ENCODE results near the gene TSEN54.
"Not testable (repeated sequence)": the region's sequence is repeated elsewhere in the genome, so short reads cannot be mapped to it uniquely, and the experiment has no call there.

The TSEN54 gene

DNA sequence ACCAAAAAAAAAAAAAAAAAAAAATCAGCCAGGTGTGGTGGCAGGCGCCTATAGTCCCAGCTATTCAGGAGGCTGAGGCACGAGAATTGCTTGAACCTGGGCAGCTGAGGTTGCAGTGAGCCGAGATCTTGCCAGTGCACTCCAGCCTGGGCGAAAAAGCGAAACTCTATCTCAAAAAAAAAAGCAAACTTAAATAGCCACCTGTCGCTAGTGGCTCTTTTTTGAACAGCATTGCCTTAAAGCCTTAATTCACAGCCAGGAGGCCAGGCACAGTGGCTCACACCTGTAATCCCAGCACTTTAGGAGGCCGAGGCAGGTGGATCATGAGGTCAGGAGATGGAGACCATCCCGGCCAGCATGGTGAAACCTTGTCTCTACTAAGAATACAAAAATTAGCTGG, 4.1 kb downstream of the TSEN54 start:
- DNase-seq, result not testable (repeated sequence)

DNA sequence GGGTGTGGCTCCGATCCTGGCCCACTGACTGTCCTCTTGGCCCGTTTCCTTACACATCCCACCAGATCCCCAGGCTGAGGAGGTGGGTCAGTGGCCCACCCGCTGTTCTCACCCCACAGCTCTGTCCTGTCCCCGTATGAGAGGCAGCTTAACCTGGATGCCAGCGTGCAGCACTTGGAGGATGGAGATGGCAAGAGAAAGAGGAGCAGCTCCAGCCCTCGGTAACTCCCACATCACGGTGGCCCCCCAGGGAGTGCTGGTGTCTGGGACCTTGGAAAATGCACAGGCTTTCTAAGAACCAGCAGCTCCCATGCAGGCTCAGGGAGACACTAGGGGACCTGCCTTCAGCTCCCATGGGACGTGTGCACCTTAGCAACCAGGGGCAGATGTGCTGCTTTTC, 5.0 kb downstream of the TSEN54 start:
- DNase-seq, result no peak

DNA sequence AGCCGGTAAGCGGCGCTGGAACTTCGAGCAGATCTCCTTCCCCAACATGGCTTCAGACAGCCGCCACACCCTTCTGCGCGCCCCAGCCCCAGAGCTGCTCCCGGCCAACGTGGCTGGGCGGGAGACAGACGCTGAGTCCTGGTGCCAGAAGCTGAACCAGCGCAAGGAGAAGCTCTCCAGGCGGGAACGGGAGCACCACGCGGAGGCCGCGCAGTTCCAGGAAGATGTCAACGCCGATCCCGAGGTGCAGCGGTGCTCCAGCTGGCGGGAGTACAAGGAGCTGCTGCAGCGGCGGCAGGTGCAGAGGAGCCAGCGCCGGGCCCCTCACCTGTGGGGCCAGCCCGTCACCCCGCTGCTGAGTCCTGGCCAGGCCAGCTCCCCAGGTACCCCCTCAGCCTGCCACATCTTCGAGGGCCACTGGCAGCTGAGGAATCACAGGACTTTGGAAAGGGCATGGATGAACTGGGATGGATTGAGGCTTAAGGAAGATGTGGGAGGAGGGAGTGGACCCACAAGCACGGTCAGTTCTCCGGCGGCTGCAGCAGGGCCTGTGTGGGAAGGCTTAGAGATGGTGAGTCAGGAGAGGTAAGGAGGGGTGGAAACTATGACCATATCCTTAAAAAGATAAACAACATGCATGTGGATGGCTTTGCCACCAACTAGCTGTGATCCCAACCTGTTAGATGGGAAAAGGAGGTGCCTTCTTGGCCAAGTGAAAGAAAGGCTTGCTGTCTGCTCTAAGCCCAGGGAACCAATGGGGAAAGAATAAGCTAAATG, 5.8 kb downstream of the TSEN54 start:
- no peak for DNase-seq

DNA sequence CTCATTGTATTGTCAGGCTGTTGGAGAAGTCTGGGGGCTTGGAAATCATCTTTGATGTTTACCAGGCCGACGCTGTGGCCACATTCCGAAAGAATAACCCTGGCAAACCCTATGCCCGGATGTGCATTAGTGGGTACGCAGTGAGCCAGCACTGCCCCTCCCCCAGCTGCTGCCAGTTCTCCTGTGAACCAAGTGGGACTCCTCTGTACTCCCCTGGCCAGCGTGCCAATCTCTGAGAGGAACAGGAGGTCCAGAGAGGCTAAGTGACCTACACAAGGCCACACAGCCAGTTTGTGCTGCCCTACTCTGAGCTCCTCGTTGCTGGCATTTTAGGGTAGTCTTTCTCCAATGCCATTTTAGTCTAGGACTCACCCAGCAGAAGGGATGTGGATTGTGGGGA, 7.3 kb downstream of the TSEN54 start:
- DNase-seq, result no peak

DNA sequence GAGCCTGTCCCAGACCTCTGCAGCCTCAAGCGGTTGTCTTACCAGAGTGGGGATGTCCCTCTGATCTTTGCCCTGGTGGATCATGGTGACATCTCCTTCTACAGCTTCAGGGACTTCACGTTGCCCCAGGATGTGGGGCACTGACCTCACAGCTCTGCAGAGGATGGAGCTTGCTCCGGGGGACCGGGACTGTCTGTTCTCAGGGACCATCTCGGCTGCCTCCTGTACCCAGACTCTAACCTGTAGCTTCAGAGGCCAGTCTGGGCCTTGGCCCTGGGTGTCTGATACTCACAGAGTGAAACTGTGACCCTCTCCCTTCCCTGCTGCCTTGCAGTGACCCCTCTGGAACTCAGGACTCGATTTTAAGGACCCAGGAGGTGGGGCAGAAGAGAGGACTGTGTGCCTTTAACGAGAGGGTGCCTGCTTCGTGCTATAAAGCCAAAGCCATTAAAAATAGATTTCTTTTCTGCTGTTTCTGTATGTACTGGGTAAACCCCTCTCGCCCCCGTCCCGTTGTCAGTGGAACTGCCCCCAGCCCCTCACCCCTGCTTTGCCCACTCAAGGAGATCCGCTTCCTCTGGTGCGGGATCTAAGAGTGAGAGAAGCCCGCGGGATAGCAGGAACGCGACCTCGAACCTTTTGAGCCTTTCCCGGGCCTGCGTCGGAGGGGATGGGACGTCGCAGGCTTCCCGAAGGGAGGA, 8.1 kb downstream of the TSEN54 start:
- no peak for DNase-seq

DNA sequence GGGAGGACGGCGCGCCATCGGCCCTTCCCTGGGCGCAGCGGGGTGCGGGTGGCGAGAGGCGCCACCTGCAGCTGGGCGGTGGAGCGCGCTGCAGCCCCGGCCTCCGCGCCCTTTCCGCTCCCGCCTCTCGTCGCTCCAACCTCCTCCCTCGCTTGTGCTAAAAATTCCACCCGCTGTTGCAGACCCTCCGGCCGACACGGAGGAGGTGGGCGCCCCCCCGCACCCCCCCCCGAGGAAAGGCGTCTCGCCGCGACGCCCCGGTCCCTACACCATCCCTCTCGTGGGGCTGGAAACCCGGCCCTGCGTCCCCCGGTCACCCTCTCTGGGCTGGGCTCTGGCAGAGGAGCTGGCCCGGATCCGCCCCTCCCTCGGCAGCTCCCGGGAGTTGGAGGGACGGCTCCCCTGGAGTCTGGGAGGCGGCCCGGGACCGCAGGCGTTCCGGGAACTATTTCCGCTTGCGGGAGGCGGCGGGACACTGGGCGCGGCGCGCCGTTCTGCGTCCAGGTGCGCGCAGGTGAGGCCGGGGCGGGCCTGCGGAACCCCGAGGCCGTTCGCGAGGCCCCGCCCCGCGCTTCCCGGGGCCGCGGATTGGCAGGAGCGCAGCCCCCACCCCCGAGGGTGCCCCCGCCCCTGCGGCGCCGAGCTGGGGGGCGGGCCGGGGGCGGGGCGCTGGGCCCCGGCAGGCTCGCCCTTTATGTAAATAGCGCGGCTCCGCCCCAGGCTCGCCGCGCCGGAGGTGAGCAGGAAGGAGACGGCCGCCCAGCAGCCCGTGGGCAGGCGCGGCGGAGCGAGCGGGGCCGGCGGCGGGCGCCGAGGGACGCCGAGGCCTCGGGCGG, 8.9 kb downstream of the TSEN54 start, which contains the start of gene LLGL2:
TSS of gene LLGL2 (plus strand) at position 728 of the 836 bp plus-strand sequence. CDS start 17,730 bp downstream, outside the sequence.
- peak; percentile 89 for DNase-seq

DNA sequence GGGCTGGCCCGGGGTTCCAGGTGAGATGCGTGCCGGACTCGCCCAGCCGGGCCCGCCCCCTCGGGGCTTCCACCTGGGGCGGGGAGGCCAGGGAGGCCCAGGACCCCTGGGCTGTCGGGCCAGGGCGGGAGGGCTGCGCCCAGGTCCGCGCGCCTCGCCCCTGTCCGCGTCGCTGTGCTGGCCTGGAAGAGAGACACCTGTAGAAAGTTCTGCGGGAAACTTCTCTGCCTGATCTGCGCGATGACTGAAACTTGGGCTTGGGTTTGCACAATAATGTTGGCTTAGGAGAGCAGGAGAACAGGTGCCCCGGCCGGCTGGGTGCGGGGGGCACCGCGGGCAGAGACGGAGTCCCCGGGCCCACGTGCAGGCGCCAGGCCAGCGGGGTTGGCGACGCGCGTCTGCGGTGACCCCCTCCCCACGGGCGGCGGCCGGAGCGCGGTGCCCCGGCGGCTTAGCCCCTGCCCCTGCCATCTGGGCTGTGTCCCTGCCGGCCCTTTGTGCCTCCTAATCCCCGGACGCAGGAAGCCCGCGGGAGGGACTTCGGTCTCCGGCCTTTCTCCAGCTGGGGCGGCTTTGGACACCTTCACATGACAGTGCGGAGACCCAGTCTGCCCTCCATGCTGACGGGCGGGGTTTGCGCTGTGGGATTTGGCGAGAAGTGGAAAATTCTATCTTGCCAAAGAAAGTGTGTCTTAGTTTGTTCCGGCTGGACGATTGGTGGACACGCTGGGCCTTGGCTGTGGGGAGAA, 9.7 kb downstream of the TSEN54 start:
- DNase-seq, result no peak

DNA sequence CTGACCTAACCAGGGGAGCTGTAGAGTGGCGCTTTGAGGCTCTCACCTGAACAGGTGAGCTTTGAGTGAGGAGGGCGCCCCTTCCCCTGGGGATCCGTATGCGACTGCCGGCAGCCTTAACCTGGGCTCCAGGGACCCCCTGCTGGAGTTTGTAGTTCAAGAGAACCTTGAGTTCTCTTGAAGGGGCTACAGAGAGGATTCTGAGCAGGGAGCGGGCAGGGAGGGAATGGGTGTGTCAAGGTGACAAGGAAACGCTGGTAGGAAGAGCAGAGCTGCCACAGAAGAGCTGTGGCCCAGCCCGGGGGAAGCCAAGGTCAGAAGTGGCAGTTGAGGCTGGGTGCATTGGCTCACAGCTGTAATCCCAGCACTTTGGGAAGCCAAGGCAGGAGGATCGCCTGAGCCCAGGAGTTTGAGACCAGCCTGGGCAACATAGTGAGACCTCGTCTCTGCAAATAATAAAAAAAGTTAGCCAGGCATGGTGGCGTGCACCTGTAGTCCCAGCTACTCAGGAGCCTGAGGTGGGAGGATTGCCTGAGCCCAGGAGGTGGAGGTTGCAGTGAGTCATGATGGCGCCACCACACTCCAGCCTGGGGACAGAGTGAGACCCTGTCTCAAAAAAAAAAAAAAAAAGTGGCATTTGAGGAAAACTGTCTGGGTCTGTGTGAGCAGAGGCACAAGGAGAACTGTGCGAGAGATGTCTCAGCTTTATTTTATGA, 10.4 kb downstream of the TSEN54 start:
- DNase-seq, result no peak

DNA sequence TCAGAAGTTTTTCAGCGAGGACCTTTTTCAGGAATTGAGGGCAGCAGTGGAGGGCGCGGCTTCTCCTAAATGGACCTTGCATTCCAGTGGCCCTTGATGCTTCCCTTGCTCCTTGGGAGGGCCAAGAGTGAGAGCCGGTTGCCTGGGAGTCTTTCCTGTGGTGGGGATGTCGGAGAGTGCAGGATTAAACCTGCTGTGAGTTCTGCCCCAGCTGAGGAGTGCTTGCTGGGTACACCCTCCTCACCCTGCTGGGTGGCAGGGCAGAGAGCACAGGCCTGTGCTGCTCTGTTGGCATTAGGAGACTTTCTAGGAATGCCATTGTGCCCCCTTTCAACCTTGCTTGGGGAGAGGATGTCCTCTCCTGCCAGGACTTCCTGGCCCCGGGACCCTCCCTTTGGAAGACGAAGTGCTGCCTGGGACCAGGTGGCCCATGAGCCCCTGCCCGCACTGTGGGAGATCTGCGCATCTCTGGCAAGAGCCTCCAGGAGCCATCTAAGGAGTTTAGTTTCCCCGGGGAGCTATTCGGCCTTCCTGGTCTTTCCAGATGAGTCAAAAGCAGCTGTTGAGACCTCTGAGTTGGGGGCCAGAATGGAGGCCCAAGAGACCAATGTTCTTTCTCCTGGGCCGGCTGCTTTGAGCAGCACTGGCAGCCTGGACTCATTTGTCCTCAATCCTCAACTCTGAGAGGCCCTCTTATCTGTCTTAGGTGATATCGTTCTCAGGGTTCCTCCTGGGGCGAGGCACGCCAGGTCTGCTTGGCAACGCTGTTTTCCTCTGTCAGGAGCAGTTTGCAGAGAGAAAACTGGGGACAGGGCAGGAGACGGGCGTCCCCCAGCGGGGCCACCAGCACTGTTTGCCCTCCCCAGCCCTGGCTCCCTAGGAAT, 14.8 kb downstream of the TSEN54 start:
- no peak for DNase-seq

DNA sequence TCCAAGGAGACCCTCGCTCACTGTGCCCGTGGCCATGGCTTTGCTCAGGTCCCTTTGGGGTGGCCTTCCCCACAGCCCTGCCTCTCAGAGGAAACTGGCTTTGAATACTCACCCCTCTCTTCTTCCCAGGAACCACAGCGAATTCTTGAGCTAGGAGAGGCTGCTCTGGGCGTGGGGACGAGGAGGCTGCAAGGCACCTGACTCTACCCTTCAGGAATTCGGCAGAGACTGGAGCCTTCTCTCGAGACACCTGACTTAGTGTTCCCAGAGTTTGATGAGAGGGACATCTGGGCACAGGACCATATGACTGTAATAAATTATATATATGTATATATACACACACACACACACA, 15.4 kb downstream of the TSEN54 start:
- DNase-seq, result no peak

DNA sequence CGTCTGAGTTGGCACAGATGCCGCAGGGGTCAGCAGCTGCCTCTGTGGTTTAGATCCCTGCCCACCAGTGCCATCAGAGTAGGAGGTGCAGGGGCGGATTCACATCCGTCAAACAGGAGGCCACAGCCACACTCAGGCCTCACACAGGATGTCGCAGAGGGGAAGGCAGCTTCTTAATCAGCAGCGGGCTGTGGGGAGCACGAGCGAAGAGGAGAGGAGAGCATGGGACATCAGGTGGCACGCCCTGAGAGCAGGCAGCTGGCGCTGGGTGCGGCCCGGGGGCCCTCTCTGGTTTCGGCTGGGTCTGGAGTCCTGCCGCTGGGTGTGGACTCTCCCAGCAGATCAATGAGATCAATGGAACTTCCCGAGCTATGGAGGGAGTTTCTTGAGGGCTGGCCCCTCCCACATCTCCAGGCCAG, 18.8 kb downstream of the TSEN54 start:
- no peak for DNase-seq

DNA sequence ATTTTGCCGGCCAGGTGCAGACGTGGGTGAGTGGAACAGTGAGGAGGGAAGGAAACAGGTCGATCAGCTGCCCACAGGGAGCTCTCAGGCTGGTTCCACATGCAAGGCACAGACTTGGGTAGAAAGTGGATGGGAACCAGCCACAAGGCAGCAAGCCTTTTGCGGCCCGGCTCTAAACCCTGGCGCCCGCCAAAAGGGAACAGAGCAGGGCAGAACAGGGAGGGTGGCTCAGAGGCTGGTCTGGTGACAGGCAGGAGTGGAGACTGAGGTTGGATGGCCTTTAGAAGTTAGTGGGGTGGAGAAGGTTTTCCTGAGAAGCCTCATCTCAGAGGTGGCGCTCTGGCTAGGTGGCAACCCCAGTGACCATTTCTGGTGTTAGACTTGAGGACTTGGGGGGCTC, 19.5 kb downstream of the TSEN54 start:
- DNase-seq, result no peak

DNA sequence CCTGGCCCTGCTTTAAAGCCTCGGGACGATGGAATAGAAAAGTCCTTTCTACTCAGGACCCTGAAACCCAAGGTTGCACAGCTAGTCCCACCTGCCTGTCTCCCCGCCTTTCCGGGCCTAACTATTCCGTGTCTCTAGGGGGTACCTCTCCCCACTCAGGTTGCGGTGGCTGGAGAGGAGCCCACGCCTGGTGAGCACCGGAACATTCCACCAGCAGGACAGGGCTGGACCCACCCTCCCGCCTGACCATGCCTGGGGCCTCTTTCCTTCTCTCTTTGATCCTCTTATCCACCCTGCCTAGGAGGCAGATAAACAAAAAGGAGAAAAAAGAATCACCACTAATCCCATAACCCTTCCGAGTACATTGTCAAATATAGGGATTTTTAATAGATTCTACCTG, 20.0 kb downstream of the TSEN54 start:
- DNase-seq, result no peak

DNA sequence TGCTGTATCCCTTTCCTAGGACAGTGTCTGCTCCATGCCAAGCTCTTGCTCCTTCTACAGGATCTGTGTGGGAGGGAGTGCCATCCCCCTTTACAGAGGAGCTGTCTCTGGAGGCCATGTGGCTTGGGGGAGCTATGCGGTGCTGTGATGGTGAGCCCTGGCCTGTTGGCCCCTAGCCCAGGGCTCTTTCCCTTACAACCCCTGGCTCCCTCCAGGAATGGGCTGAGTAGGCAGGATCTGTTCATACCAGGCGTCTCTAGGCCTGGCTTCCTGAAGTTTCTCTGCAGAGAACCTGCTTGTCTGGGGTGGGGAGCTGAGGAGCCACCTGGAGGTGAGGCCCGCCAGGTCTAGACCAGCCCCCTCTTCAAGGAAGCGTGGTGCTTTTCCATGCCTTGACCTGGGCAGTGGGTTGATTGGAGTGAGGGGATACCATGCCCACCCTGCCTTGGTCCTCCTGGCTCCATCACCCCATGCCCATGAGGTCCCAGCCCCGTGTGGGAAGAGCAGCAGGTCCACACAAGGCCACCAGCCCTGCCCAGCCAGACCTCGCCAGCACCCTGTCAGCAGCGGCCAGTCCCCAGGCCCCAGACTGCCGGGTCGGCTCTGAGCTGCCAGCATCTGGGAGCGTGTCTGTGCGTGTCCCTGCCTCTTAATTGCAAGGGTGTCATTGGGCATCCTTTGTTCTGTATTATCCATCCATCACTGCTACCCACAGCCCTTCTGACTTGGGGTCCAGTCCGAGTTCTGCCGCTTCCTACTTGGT, 23.8 kb downstream of the TSEN54 start:
- no peak for DNase-seq

DNA sequence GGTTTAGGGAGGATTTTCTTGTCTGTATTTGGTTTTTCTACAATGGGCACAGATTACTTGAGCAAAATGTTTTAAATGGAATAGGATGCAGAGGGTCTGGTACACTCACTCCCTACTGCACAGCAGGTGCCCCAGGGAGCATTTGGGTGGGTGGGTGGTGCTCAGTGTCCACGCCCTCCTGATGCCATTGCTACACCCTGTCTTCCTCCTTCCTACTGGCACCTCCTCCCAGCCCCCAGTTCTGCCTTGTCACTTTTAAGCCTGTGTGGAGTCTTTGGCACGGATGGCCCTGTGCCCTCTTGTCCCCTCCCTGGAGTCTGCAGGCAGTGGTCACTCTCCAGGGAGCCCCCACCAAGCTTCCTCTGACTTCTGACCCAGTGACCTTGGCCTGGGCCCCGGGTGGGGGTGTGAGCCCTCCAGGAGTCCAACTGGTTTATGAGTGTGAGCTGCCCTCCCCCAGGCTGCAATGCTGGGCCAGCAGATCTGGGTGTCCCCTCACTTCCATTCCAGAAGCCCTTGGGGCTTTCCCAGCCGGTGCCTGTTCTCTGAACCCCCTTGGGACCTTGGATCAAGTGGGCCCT, 24.7 kb downstream of the TSEN54 start:
- no peak for DNase-seq

DNA sequence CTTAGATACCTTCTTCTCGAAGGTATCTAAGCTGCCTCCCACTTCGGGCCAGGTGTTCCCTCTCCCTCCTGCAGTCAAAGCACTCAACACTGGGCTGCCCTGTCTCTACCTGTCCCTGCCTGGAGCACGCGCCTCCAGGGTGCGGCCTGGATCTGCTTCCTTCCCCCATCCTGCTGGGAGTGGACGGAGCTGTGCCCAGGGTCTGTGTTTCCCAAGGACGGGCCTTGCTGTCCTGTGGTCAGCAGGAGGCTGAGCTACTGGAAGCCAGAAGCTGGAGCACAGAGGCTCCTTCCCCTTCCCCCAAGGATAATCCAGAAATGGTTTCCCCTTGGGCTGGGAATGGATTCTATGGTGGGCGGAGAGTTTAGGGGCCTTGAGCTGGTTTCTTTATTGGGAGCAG, 25.9 kb downstream of the TSEN54 start:
- no peak for DNase-seq

DNA sequence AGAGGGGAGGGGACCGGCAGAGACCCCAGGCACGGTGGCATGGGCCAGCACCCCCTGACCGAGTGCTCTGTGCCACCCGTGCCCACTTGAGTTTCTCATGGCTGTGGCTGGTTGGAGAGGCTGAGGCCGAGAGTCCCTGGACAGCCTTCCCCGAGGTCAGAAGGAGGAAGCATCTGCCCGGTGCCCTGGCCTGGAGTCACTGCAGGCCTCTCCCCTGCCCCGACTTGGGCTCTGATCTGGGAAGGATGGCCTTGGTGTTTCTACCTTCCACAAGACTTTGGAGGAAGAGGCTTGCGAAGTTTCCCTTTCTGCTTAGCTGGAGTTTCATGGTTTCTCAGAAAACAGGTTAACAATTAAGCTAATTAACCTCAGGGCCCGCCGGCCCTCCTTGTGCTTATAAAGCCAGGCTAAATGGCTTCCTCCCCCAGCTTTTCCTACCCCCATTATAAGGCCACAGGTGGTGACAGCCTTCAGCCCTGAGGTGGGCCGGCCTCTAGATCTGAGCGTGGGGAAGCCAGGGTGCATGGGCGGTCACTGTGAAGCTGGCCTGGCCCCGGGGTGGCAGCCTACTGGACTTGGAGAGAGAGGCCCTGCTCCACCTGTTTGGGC, 26.5 kb downstream of the TSEN54 start:
- no peak for DNase-seq

DNA sequence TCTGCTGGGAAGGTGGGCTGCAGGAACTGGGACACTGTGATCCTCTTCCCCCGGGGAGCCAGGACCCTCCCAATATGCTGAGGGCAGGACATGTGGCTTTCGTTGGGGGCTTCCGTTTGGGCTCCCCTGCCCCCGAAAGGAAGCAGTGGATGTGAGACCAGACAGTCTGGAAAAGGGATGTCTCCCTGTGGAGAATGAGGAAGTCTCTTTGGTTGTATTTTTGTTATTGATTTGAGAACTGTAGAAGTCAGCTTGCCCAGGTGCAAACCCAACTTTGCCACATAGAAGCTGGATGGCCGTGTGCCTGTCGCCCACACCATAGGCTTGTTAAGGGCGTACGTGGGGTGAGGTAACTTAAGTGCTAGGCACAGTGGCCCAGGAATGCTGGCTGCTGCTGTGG, 27.9 kb downstream of the TSEN54 start:
- DNase-seq, result no peak

DNA sequence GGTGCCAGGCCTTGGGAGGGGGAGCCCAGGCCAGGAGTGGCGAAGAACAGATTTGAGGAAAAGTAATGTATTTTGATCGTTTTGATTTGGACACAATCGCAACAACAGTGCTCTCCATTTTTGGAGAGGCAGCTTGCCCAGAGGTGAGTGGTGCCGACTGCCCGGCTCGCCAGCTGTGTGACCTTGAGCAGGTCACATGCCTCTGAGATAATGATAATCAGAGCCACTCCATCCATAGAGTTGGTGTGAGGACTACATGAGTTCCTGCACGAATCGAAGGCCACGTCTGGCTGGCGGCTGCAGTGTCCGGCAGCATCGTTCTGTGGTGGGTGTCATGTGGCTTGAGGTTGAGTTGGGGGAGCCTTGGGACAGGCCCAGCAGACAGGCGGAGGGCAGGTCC, 29.9 kb downstream of the TSEN54 start:
- DNase-seq, result no peak

DNA sequence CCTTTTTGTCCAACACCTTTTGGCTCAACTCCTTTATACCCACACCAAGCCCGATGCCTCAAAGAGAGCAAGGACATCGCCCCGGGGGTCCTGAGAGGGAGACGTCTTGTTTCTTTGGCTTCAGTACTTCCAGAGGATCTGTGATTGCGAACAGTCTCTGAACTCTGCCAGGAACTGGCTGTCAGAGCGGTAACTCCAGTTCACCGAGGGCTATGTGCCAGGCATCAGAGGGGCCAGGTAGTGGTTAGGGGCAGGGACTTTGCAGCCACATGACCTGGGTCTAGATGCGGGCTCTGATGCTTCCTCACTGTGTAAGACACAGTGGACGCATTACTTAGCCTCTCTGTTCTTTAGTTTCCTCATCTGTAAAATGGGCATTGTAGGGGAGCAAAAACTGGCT, 30.8 kb downstream of the TSEN54 start:
- DNase-seq, result no peak
